Measurements from ENCODE around the gene HS6ST1. TPM values are rescaled to one million over a fixed set of nuclear protein-coding genes. Genes with fewer than 3 reads are reported as not detected.

Gene HS6ST1
- total RNA-seq, 2 experiments from 2014 or later = 6.2 to 6.8 TPM

DNA sequence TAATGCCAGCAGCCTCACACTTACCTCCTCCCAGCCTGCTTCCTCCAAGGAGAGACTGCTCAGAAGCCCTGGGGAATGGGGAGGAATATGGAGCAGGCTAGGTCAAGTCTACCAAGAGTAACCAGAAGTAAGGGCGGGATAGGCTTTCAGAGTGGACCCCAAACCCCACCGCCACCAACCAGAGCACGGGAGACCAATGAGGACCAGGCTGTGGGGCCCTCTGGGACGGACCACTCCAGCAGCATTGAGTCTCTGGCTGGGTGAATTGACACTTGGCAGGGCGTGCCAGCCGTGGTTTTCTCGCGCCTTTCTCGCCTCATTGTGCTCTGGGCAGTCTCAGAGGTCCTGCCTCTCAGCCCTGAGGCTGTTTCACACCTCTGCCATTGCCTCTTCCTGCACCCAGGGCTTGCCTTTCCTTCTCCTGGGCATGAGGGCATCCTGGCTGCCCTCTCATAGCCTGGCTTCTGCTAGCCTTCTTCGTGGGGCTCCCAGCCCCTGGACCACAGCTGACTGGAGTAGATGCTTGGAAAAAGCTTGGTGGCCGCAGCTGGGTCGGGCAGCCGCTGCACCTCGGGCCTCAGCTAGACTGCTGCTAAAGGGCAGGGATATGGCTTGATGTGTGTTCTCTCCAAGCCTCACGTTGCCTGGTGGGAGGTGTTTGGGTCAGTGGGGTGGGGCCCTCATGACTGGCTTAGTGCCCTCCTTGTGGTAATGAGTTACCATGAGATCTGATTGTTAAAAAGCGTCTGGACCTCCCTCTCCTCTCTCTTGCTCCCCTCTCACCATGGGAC is 40.5 kb upstream of the HS6ST1 start:
- H3K36me3 Mint-ChIP-seq (ENCODE audit: low read depth) = no peaks in the 10 kb centered on the region
- POLR2A ChIA-PET = no interaction called here

DNA sequence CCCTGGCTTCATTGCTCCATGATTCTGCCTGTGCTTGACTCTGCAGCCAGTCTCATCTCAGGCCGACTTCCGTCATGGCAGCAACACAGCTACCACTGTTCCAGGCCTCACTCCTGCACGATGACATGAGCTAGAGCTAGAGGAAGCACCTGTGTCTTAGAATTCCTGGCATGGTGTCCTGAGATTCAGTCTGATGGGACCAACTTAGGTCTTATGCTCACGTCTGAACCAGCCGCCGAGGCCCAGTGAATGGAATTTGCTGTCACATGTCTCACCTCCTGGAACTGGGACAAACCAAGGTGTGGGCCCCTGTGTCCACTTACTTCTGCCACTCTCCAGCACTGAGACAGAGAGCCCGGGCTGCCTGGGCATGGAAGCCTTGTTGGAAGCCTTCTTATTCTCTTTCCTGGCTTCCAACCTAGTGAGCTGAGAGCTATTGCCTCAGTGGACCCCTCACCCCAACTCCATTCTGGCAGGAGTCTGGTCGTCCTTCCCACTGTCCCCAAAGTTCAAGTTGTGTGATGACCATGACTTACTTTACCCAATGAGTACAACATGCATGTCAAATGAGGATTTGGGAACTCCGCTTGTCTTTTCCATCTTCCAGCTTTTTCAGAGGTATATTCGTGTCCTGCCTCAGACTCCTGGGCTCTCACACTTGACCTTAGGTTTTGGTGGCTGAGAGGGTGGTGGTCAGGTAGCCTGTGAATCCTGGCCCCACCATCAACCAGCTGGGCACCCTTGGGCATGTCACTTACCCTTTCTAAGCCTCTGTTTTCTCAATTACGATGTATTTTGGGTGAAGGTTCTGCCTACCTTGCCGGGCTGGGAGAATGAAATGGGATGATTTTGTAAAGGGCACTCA is 39.1 kb upstream of the HS6ST1 start:
- ChIA-PET POLR2A (no interaction called here), CTCF (no interaction called here)
- Mint-ChIP-seq H3K36me3 (ENCODE audit: low read depth) (no peaks in the 10 kb centered on the region), H3K4me3 (no peak overlapping the region), H3K9me3 (no peaks in the 10 kb centered on the region), H3K27me3 (peaks cover 2% of the 10 kb centered on the region), H3K27ac (no peak overlapping the region), H3K4me1 (no peaks in the 10 kb centered on the region)
- peak; percentile 3 for DNase-seq

More for the DNA sequence above, 40.5 kb upstream of the HS6ST1 start:
- Mint-ChIP-seq H3K4me1 (no peaks in the 10 kb centered on the region), H3K27ac (no peak overlapping the region), H3K27me3 (peaks cover 2% of the 10 kb centered on the region), H3K9me3 (no peaks in the 10 kb centered on the region), H3K4me3 (no peak overlapping the region)
- DNase-seq = peak; percentile 2
- CTCF ChIA-PET = no interaction called here

DNA sequence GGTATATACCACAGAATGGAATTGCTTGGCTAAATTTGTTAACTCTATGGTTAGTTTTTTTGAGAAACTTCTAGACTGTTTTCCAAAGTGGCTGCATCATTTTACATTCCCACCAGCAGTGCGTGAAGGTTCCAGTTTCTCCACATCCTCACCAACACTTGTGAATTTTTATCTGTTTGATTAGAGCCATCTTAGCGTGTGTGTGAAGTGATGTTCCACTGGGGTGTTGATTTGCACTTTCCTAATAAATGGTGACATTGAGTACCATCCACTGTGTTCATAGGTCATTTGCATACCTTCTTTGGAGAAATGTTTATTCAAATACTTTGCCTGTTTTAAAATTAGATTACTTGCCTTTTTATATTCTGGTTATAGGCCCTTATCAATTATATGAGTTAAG is 37.5 kb upstream of the HS6ST1 start:
- no peak for DNase-seq
- H3K36me3 Mint-ChIP-seq (ENCODE audit: low read depth) = no peaks in the 10 kb centered on the region
- H3K9me3 Mint-ChIP-seq = no peaks in the 10 kb centered on the region
- no peak overlapping the region for H3K4me3 Mint-ChIP-seq
- no peak overlapping the region for H3K27ac Mint-ChIP-seq
- ChIA-PET POLR2A (no interaction called here), CTCF (no interaction called here)
- H3K4me1 Mint-ChIP-seq = no peaks in the 10 kb centered on the region
- H3K27me3 Mint-ChIP-seq = peaks cover 3% of the 10 kb centered on the region

DNA sequence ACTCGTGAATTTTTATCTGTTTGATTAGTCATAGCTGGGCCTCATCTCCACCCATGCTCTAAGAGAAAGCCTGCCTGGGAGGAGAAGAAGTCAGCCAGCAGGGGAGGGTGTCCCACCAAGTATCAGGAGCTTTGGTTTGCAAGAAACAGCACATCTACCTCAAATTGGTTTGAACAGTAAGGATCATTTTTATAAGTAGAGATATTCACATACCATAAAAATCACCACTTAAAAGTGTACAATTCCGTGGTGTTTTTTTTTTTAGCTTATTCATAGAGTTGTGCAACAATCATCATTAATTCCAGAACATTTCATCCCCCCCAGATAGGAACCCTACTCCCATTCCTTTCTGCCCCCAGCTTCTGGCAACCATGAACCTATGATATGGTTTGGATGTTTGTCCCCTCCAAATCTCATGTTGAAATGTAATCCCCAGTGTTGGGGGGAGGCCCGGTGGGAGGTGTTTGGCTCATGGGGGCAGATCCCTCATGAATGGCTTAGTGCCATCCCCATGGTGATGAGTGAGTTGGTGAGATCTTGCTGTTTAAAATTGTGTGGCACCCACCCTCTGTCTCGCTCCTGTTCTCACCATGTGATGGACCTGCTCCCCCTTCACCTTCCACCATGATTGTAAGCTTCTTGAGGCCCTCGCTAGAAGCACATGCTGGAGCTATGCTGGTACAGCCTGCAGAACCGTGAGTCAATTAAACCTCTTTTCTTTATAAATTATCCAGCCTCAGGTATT is 36.2 kb upstream of the HS6ST1 start:
- H3K9me3 Mint-ChIP-seq = no peaks in the 10 kb centered on the region
- DNase-seq = no peak

GRCh38 chr2:128354161-128354560 is 35.5 kb upstream of the HS6ST1 start:
- Mint-ChIP-seq H3K27ac (no peak overlapping the region), H3K9me3 (no peaks in the 10 kb centered on the region), H3K4me3 (no peak overlapping the region), H3K4me1 (no peaks in the 10 kb centered on the region), H3K27me3 (peaks cover 5% of the 10 kb centered on the region), H3K36me3 (ENCODE audit: low read depth) (no peaks in the 10 kb centered on the region)
- ChIA-PET POLR2A (no interaction called here), CTCF (no interaction called here)
- no peak for DNase-seq

More for the DNA sequence above, 36.2 kb upstream of the HS6ST1 start:
- ChIA-PET POLR2A (no interaction called here), CTCF (no interaction called here)
- Mint-ChIP-seq H3K4me3 (no peak overlapping the region), H3K36me3 (ENCODE audit: low read depth) (no peaks in the 10 kb centered on the region), H3K4me1 (no peaks in the 10 kb centered on the region), H3K27me3 (peaks cover 3% of the 10 kb centered on the region), H3K27ac (no peak overlapping the region)

DNA sequence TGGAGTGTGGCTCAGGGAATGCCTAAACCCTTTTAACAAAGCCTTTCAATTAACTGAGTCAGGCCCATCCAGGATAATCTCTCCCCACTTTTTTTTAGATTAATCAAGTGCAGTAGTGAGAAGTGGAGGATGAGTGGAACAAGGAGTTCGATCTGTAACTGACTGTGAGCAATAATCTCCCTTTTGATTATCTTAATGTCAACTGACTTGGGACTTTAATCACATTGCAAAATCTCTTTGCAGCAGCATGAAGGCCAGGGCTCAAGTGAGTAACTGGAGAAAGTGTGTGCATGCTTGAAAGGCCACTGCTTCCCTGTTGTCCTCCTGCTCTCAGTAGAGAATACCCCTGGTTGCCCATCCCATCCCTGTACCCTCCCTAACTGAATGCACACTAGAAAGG is 32.1 kb upstream of the HS6ST1 start:
- Mint-ChIP-seq H3K4me1 (no peaks in the 10 kb centered on the region), H3K4me3 (no peak overlapping the region), H3K9me3 (no peaks in the 10 kb centered on the region), H3K27ac (no peak overlapping the region), H3K36me3 (ENCODE audit: low read depth) (no peaks in the 10 kb centered on the region), H3K27me3 (peaks cover 5% of the 10 kb centered on the region)
- DNase-seq = no peak
- ChIA-PET CTCF (no interaction called here), POLR2A (no interaction called here)

DNA sequence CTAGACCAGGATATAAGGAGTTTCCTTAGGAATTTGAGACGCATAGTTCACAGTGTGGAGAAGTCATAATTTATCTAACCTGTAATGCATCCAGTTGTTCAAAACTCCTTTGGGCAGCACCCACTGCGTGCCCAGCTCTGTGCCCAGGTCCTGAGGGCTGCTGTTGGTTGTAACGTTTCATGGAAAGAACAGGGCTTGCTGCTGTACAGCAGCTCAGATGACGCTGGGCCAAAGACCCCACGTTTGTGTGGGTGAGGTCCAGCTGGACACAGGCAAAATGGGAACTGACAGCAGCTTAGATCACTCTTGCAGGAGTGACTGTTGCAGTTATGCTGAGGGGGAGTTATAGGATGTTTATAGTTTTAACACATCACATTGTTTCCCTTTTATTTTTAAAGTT is 30.0 kb upstream of the HS6ST1 start:
- H3K9me3 Mint-ChIP-seq = peaks cover under 1% of the 10 kb centered on the region
- DNase-seq = no peak
- H3K27me3 Mint-ChIP-seq = peaks cover 3% of the 10 kb centered on the region
- no peaks in the 10 kb centered on the region for H3K36me3 Mint-ChIP-seq (ENCODE audit: low read depth)
- no peak overlapping the region for H3K4me3 Mint-ChIP-seq
- no peak overlapping the region for H3K27ac Mint-ChIP-seq
- H3K4me1 Mint-ChIP-seq = no peaks in the 10 kb centered on the region
- CTCF ChIA-PET = no interaction called here
- POLR2A ChIA-PET = no interaction called here

DNA sequence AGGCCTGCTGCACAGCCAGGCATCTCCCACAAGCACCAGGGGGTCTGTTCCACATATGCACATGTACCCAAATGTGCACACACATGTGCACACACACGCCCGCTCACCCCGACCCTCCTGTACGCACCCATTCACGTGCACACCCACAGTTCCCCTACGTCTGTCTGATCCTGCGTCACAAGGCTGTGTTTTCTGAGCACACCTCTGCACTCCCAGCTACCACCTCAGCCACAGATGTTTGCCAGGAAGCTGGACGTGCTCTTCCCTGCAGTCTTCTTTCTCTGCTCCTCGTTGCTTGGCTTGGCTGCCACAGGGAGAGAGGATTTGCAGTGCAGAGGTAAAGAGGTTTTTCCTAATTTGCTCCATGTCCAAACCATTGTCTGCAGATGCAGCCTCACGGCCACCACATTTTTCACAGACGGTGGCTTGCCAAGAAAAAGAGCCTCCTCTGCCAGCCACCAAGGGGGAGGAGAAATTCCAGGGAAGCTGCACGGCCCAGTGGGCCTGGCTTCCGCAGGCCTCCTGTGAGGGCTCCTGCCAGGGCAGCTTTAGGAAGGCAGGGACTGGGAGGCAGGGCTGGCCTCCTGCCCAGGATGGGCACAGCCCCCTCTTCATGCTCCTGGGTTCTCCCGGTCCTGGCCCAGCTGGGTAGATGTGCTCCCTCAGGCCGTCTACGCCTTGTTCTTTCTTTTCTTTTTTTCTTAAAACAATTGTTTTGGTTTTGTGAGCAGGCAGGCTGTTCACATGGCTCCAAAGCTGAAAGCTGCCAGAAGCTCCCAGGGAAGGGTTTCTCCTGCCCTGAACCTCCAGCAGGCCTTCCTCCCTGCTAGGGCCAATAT is 29.3 kb upstream of the HS6ST1 start:
- Mint-ChIP-seq H3K36me3 (ENCODE audit: low read depth) (no peaks in the 10 kb centered on the region), H3K27me3 (peaks cover 3% of the 10 kb centered on the region), H3K9me3 (peaks cover 3% of the 10 kb centered on the region), H3K4me1 (no peaks in the 10 kb centered on the region), H3K27ac (no peak overlapping the region), H3K4me3 (no peak overlapping the region)
- no peak for DNase-seq
- POLR2A ChIA-PET = no interaction called here
- CTCF ChIA-PET = no interaction called here

- H3K4me3 Mint-ChIP-seq = no peak overlapping the region
- peaks cover 5% of the 10 kb centered on the region for H3K27me3 Mint-ChIP-seq
- DNase-seq = no peak
- ChIA-PET POLR2A (no interaction called here), CTCF (no interaction called here)
- peaks cover 3% of the 10 kb centered on the region for H3K9me3 Mint-ChIP-seq
- H3K4me1 Mint-ChIP-seq = no peaks in the 10 kb centered on the region
- H3K27ac Mint-ChIP-seq = no peak overlapping the region
- no peaks in the 10 kb centered on the region for H3K36me3 Mint-ChIP-seq (ENCODE audit: low read depth)
Observed at GRCh38 chr2:128347171-128347558, 28.5 kb upstream of the HS6ST1 start.

GRCh38 chr2:128346291-128347170 is 27.9 kb upstream of the HS6ST1 start:
- no peaks in the 10 kb centered on the region for H3K4me1 Mint-ChIP-seq
- CTCF ChIA-PET = no interaction called here

GRCh38 chr2:128345436-128346165 is 26.9 kb upstream of the HS6ST1 start:
- H3K27ac Mint-ChIP-seq = no peak overlapping the region
- H3K9me3 Mint-ChIP-seq = peaks cover 8% of the 10 kb centered on the region
- no peak for DNase-seq
- H3K27me3 Mint-ChIP-seq = peaks cover 3% of the 10 kb centered on the region
- ChIA-PET CTCF (no interaction called here), POLR2A (no interaction called here)
- no peak overlapping the region for H3K4me3 Mint-ChIP-seq
- no peaks in the 10 kb centered on the region for H3K36me3 Mint-ChIP-seq (ENCODE audit: low read depth)
- no peaks in the 10 kb centered on the region for H3K4me1 Mint-ChIP-seq

More at GRCh38 chr2:128346291-128347170, 27.9 kb upstream of the HS6ST1 start:
- no peaks in the 10 kb centered on the region for H3K36me3 Mint-ChIP-seq (ENCODE audit: low read depth)
- H3K9me3 Mint-ChIP-seq = peaks cover 6% of the 10 kb centered on the region
- no peak overlapping the region for H3K4me3 Mint-ChIP-seq
- no peak for DNase-seq
- H3K27me3 Mint-ChIP-seq = peaks cover 3% of the 10 kb centered on the region
- H3K27ac Mint-ChIP-seq = no peak overlapping the region
- POLR2A ChIA-PET = no interaction called here

- ChIA-PET POLR2A (no interaction called here), CTCF (no interaction called here)
- Mint-ChIP-seq H3K36me3 (ENCODE audit: low read depth) (no peaks in the 10 kb centered on the region), H3K4me3 (no peak overlapping the region), H3K4me1 (no peaks in the 10 kb centered on the region), H3K27ac (no peak overlapping the region), H3K27me3 (peaks cover 2% of the 10 kb centered on the region), H3K9me3 (peaks cover 11% of the 10 kb centered on the region)
- no peak for DNase-seq
Observed at GRCh38 chr2:128344101-128344500, 25.4 kb upstream of the HS6ST1 start.

Data from activated CD4-positive, alpha-beta memory T cell treated with anti-CD3 and anti-CD28 coated beads, Interleukin-2, amount 10 ng/mL, durations not matched to agents 7 days and 5 days (primary cell).